Activated naive CD8-positive, alpha-beta T cell treated with anti-CD3 and anti-CD28 coated beads, Interleukin-2, amount 10 ng/mL, durations not matched to agents 7 days and 5 days (primary cell): ENCODE measurements around the gene NBEAL1. TPM values are rescaled to one million over a fixed set of nuclear protein-coding genes. Genes with fewer than 3 reads are reported as not detected.
"Not testable (repeated sequence)": the region's sequence is repeated elsewhere in the genome, so short reads cannot be mapped to it uniquely, and the experiment has no call there.

Experiments used
- ATAC-seq: fragments of 150-1000 bp; cut with Tn5 transposase; one replicate; pipeline ENCODE4 v1.10.0; 2021; ENCODE audit warnings: low read depth, moderate library complexity
- POLR2A ChIA-PET: fragments of 350-600 bp; sonication (Branson Sonifier 250); formaldehyde crosslinking; loops from one replicate; lab custom pipeline; 2021; ENCODE audit warnings: antibody characterized with exemption; lab: Charles Lee
- DNase-seq: peaks from one replicate; pipeline ENCODE4 v3.0.0; 2021
- H3K27ac Mint-ChIP-seq: one replicate; pipeline ENCODE4 v1.8.0; 2022; ENCODE audit warnings: mild to moderate bottlenecking, mixed read lengths
- H3K27me3 Mint-ChIP-seq: one replicate; pipeline ENCODE4 v1.8.0; 2022; ENCODE audit warnings: mild to moderate bottlenecking, moderate library complexity, mixed read lengths
- H3K36me3 Mint-ChIP-seq: one replicate; pipeline ENCODE4 v1.8.0; 2021; ENCODE audit warnings: mild to moderate bottlenecking, mixed read lengths
- H3K4me1 Mint-ChIP-seq: one replicate; pipeline ENCODE4 v1.8.0; 2021; ENCODE audit warnings: mixed read lengths
- H3K4me3 Mint-ChIP-seq: one replicate; pipeline ENCODE4 v1.8.0; 2022; ENCODE audit warnings: mild to moderate bottlenecking, moderate library complexity, mixed read lengths
- H3K9me3 Mint-ChIP-seq: one replicate; pipeline ENCODE4 v1.8.0; 2021; ENCODE audit warnings: mixed read lengths
- total RNA-seq, 2 experiments: library from RNA; stranded (reverse); gene quantifications; one replicate each; pipeline ENCODE4 v1.2.3, GENCODE V29; 2021

The NBEAL1 gene
- total RNA-seq, 2 experiments from 2014 or later = 19.6 to 20.2 TPM

GRCh38 chr2:203021991-203022390, 7.3 kb downstream of the NBEAL1 start:
- Mint-ChIP-seq H3K4me1 (peaks cover 19% of the 10 kb centered on the region), H3K27me3 (no peaks in the 10 kb centered on the region), H3K4me3 (no peak overlapping the region), H3K27ac (no peak overlapping the region), H3K9me3 (no peaks in the 10 kb centered on the region), H3K36me3 (peaks cover 5% of the 10 kb centered on the region)
- DNase-seq (no peak), ATAC-seq (no peak)
- POLR2A ChIA-PET = no interaction called here

DNA sequence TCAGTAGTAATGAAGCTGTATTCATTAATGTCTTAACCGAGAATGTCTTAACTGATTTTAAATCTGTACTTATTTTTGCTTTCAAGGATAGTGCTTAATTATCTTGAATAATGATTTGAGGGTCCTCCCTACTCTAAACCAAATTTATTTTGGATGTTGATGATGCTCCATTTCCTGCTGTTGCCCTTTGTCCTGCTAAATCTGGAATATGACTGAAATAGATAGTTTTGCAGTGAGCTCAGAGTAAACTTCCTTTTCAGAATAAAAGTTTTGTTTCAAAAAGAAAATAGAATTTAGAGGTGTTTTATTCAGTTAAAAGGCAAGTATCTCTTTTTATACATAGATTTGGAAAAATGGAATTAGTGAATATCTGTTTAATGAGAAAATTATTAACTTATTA, 8.1 kb downstream of the NBEAL1 start:
- no peak overlapping the region for H3K4me3 Mint-ChIP-seq
- no peak overlapping the region for H3K27ac Mint-ChIP-seq
- POLR2A ChIA-PET = no interaction called here
- H3K27me3 Mint-ChIP-seq = no peaks in the 10 kb centered on the region
- peaks cover 18% of the 10 kb centered on the region for H3K4me1 Mint-ChIP-seq
- H3K36me3 Mint-ChIP-seq = peaks cover 4% of the 10 kb centered on the region
- H3K9me3 Mint-ChIP-seq = no peaks in the 10 kb centered on the region
- DNase-seq (no peak), ATAC-seq (no peak)

- peaks cover 4% of the 10 kb centered on the region for H3K4me1 Mint-ChIP-seq
- no peak overlapping the region for H3K27ac Mint-ChIP-seq
- peaks cover 7% of the 10 kb centered on the region for H3K36me3 Mint-ChIP-seq
- DNase-seq (no peak), ATAC-seq (no peak)
- no peak overlapping the region for H3K4me3 Mint-ChIP-seq
- H3K27me3 Mint-ChIP-seq = no peaks in the 10 kb centered on the region
- H3K9me3 Mint-ChIP-seq = no peaks in the 10 kb centered on the region
- POLR2A ChIA-PET = no interaction called here
These were observed 10.9 kb downstream of the NBEAL1 start for GRCh38 chr2:203025592-203025991.

- Mint-ChIP-seq H3K4me1 (peaks cover 6% of the 10 kb centered on the region), H3K27ac (no peak overlapping the region), H3K36me3 (peaks cover 11% of the 10 kb centered on the region), H3K9me3 (peaks cover 4% of the 10 kb centered on the region), H3K27me3 (no peaks in the 10 kb centered on the region), H3K4me3 (no peak overlapping the region)
- POLR2A ChIA-PET = no interaction called here
- DNase-seq (no peak), ATAC-seq (no peak)
These were observed 15.9 kb downstream of the NBEAL1 start for GRCh38 chr2:203030545-203030944.

GRCh38 chr2:203030991-203031390, 16.3 kb downstream of the NBEAL1 start:
- Mint-ChIP-seq H3K4me1 (peaks cover 6% of the 10 kb centered on the region), H3K36me3 (peaks cover 11% of the 10 kb centered on the region), H3K4me3 (no peak overlapping the region), H3K27me3 (no peaks in the 10 kb centered on the region), H3K9me3 (peaks cover 4% of the 10 kb centered on the region), H3K27ac (no peak overlapping the region)
- POLR2A ChIA-PET = no interaction called here
- ATAC-seq (no peak), DNase-seq (no peak)

DNA sequence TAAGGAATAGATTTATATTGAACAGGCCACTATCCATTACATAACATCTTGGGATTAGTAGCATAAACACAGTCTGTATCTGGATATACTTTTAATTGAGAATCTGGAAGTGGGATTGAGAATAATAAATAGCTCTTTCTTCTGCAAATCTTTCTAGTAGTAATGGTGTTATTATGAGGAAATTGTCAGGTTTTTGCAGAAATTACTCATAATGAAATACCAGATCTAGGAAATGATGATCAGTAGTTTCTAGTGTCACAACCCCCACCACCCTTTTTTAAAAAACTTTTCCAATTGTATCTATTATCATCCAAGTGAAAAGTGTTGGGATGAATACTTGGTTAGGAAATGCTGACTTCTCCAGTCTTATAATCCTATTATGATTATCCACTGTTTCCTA, 18.7 kb downstream of the NBEAL1 start:
- Mint-ChIP-seq H3K9me3 (peaks cover 4% of the 10 kb centered on the region), H3K4me1 (peaks cover 8% of the 10 kb centered on the region), H3K27me3 (no peaks in the 10 kb centered on the region), H3K27ac (no peak overlapping the region), H3K36me3 (peaks cover 11% of the 10 kb centered on the region), H3K4me3 (no peak overlapping the region)
- DNase-seq = no peak
- POLR2A ChIA-PET = no interaction called here
- no peak for ATAC-seq

- POLR2A ChIA-PET = no interaction called here
- Mint-ChIP-seq H3K27ac (no peak overlapping the region), H3K4me3 (no peak overlapping the region), H3K9me3 (peaks cover 4% of the 10 kb centered on the region), H3K36me3 (peaks cover 7% of the 10 kb centered on the region), H3K4me1 (peaks cover 7% of the 10 kb centered on the region), H3K27me3 (no peaks in the 10 kb centered on the region)
- ATAC-seq (no peak), DNase-seq (no peak)
These were observed 21.3 kb downstream of the NBEAL1 start for GRCh38 chr2:203035879-203036470.

DNA sequence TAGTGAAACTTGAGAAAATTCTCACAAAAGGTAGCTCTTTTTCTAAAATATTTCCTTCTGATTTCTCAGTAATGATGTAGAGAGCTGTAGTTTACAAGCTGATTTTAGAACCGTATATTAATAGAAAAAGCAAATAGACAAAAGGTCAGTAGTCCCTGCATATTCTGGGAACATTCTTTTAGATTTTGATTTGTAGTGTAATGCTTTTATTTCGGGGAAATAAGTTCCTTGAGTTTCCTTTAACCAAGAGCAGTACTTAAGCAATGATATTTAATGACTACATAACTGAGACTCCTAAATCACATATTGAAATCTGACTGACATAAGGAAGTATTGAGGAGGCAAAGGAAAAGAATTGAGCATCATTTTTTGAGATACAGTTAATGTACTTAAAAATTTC, 22.4 kb downstream of the NBEAL1 start:
- Mint-ChIP-seq H3K9me3 (peaks cover under 1% of the 10 kb centered on the region), H3K36me3 (peaks cover 9% of the 10 kb centered on the region), H3K27me3 (no peaks in the 10 kb centered on the region), H3K4me1 (peaks cover 7% of the 10 kb centered on the region), H3K4me3 (no peak overlapping the region), H3K27ac (no peak overlapping the region)
- ATAC-seq (no peak), DNase-seq (no peak)
- POLR2A ChIA-PET = no interaction called here

GRCh38 chr2:203038586-203038985, 23.9 kb downstream of the NBEAL1 start:
- POLR2A ChIA-PET = no interaction called here
- no peak overlapping the region for H3K27ac Mint-ChIP-seq
- no peak for DNase-seq
- no peak overlapping the region for H3K4me3 Mint-ChIP-seq
- H3K4me1 Mint-ChIP-seq = peaks cover 3% of the 10 kb centered on the region
- H3K27me3 Mint-ChIP-seq = no peaks in the 10 kb centered on the region
- peaks cover 20% of the 10 kb centered on the region for H3K36me3 Mint-ChIP-seq
- H3K9me3 Mint-ChIP-seq = peaks cover under 1% of the 10 kb centered on the region
- ATAC-seq = no peak

DNA sequence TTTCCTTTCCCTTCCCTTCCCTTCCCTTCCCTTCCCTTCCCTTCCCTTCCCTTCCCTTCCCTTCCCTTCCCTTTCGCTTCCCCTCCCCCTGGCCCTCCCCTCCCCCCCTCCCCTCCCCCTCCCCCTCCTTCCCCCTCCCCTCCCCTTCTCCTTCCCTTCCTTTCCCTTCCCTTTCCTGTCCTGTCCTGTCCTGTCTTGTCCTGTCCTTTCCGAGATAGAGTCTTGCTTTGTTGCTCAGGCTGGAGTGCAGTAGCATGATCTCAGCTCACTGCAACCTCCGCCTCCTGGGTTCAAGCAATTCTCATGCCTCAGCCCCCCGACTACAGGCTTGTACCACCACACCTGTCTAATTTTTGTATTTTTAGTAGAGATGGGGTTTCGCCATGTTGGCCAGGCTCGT, 24.5 kb downstream of the NBEAL1 start:
- H3K9me3 Mint-ChIP-seq, ATAC-seq, H3K4me3 Mint-ChIP-seq, H3K27ac Mint-ChIP-seq, H3K4me1 Mint-ChIP-seq, H3K27me3 Mint-ChIP-seq, POLR2A ChIA-PET, DNase-seq: not testable (repeated sequence)
- H3K36me3 Mint-ChIP-seq = peaks cover 24% of the 10 kb centered on the region

DNA sequence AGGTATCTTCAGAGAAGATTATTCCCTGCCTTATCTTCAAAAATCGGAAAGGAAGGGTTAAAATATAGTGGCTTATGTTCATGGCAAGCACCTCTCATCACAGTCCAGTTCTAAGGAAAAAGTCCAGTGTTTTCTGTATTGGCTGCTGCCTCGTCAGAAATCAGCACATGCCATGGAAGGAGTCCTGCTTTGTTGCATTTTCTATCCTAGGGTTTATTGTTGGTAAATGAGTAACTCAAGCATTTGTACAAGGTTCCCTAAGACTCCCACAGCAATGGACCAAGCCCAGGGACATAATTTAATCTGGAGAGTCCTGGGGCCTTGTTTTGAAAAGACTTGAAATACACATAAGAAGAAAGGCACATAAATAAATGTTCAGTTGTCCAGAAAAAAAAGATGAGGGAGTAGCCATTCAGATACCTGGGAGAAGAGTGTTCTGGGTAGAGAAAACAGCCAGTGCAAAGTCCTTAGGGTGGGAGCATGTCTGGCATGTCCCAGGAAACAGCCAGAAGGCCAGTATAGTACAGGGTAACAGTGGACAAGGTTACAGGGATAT, 26.4 kb downstream of the NBEAL1 start:
- no peak for DNase-seq
- ATAC-seq = no peak
- Mint-ChIP-seq H3K4me1 (peaks cover 3% of the 10 kb centered on the region), H3K36me3 (peaks cover 24% of the 10 kb centered on the region), H3K27me3 (no peaks in the 10 kb centered on the region), H3K4me3 (no peak overlapping the region), H3K27ac (no peak overlapping the region), H3K9me3 (peaks cover 2% of the 10 kb centered on the region)
- POLR2A ChIA-PET = no interaction called here

DNA sequence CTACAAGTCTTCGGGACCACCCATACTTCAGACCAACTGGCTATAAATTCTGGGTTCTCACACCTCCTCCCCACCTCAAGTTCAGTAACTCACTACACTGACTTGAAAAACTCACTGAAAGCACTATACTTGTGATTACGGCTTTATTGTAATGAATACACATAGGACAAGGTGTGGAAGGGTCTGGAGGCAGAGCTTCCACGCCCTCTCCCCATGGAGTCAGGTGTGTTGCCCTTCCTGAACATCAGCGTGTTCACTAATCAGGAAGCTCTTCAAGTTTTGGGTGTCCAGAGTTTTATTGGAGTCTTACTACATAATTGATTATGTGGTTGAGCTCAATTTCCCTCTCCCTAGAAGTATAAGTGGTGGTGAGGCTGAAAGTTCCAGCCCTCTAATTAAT, 27.5 kb downstream of the NBEAL1 start:
- no peaks in the 10 kb centered on the region for H3K27me3 Mint-ChIP-seq
- H3K4me1 Mint-ChIP-seq = peaks cover 3% of the 10 kb centered on the region
- H3K36me3 Mint-ChIP-seq = peaks cover 28% of the 10 kb centered on the region
- H3K9me3 Mint-ChIP-seq = peaks cover 2% of the 10 kb centered on the region
- no peak overlapping the region for H3K27ac Mint-ChIP-seq
- POLR2A ChIA-PET = no interaction called here
- DNase-seq (no peak), ATAC-seq (no peak)
- no peak overlapping the region for H3K4me3 Mint-ChIP-seq

GRCh38 chr2:203043226-203043625, 28.6 kb downstream of the NBEAL1 start:
- no peak for ATAC-seq
- Mint-ChIP-seq H3K4me1 (peaks cover 3% of the 10 kb centered on the region), H3K27me3 (no peaks in the 10 kb centered on the region), H3K27ac (no peak overlapping the region), H3K36me3 (peaks cover 30% of the 10 kb centered on the region), H3K9me3 (peaks cover 2% of the 10 kb centered on the region), H3K4me3 (no peak overlapping the region)
- DNase-seq = no peak
- POLR2A ChIA-PET = no interaction called here

DNA sequence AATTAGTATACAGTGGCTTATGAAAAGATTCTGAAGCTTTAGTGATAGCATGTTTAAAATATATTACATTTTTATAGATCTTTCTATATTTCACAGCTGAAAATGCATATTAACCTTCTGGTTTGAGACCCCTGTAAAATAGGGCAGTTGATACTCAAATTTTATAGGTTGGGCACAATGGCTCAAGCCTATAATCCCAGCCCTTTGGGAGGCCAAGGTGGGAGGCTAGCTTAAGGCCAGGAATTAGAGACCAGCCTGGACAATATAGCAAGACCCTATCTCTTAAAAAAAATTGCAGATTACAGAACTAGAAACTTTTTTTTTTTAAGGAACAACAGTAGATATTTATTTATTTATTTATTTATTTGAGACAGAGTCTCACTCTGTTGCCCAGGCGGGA, 31.2 kb downstream of the NBEAL1 start:
- peaks cover 2% of the 10 kb centered on the region for H3K9me3 Mint-ChIP-seq
- peaks cover 30% of the 10 kb centered on the region for H3K36me3 Mint-ChIP-seq
- H3K27me3 Mint-ChIP-seq = no peaks in the 10 kb centered on the region
- no peak overlapping the region for H3K4me3 Mint-ChIP-seq
- POLR2A ChIA-PET = no interaction called here
- no peak overlapping the region for H3K27ac Mint-ChIP-seq
- no peaks in the 10 kb centered on the region for H3K4me1 Mint-ChIP-seq
- DNase-seq (no peak), ATAC-seq (no peak)
